Trophoblast cell (in vitro differentiated cells and primary cell): Measurements from ENCODE around the gene HS3ST4.

Source experiments
- DNase-seq, 2 donors: peaks; one replicate each; pipeline ENCODE4 v3.0.0-alpha.2; 2016
- H2AFZ ChIP-seq: 2 replicates; pipeline ENCODE4 v1.6.1; 2013; ENCODE audit warnings: low read length, moderate library complexity, mild to moderate bottlenecking; ENCODE audit not compliant: insufficient read depth, poor library complexity
- H2AK5ac ChIP-seq: 2 replicates; pipeline ENCODE4 v1.6.1; 2013; ENCODE audit warnings: mild to moderate bottlenecking, low read length
- H2BK120ac ChIP-seq: 2 replicates; pipeline ENCODE4 v1.6.1; 2013; ENCODE audit warnings: low read length, mild to moderate bottlenecking, moderate library complexity; ENCODE audit not compliant: insufficient read depth, poor library complexity
- H2BK12ac ChIP-seq: 2 replicates; pipeline ENCODE4 v1.6.1; 2013; ENCODE audit warnings: mild to moderate bottlenecking, low read length, moderate library complexity
- H2BK5ac ChIP-seq: 2 replicates; pipeline ENCODE4 v1.6.1; 2013; ENCODE audit warnings: low read length, low read depth, moderate library complexity, mild to moderate bottlenecking; ENCODE audit not compliant: poor library complexity
- H3K14ac ChIP-seq: 2 replicates; pipeline ENCODE4 v1.6.1; 2013; ENCODE audit warnings: mild to moderate bottlenecking, low read length
- H3K18ac ChIP-seq: 2 replicates; pipeline ENCODE4 v1.6.1; 2013; ENCODE audit warnings: mild to moderate bottlenecking, low read length
- H3K23ac ChIP-seq: 2 replicates; pipeline ENCODE4 v1.6.1; 2013; ENCODE audit warnings: low read length
- H3K27ac ChIP-seq: 2 replicates; pipeline ENCODE4 v1.5.1; 2013; ENCODE audit warnings: low read depth, mild to moderate bottlenecking, inconsistent platforms, low read length, moderate library complexity
- H3K27me3 ChIP-seq: 2 replicates; pipeline ENCODE4 v1.6.1; 2013; ENCODE audit warnings: inconsistent platforms, mild to moderate bottlenecking, low read length, moderate library complexity; ENCODE audit not compliant: insufficient read depth
- H3K36me3 ChIP-seq, 2 experiments: 1 replicate in 1 of 2; 2 replicates in 1 of 2; pipeline ENCODE4 v1.6.1; 2013; ENCODE audit warnings: low read length in 2 of 2, mild to moderate bottlenecking in 2 of 2, moderate library complexity in 1 of 2; ENCODE audit not compliant: insufficient read depth in 2 of 2, control insufficient read depth in 1 of 2
- H3K4ac ChIP-seq: 2 replicates; pipeline ENCODE4 v1.6.1; 2013; ENCODE audit warnings: low read depth, mild to moderate bottlenecking, low read length, moderate library complexity
- H3K4me1 ChIP-seq, 2 experiments: 1 replicate in 1 of 2; 2 replicates in 1 of 2; pipeline ENCODE4 v1.6.1; 2013; ENCODE audit warnings: low read length in 2 of 2, mild to moderate bottlenecking in 2 of 2, moderate library complexity in 1 of 2; ENCODE audit not compliant: insufficient read depth in 2 of 2, control insufficient read depth in 1 of 2
- H3K4me2 ChIP-seq: 2 replicates; pipeline ENCODE4 v1.6.1; 2013; ENCODE audit warnings: inconsistent platforms, mild to moderate bottlenecking, low read length, moderate library complexity
- H3K4me3 ChIP-seq: 2 replicates; pipeline ENCODE4 v1.5.1; 2013; ENCODE audit warnings: mild to moderate bottlenecking, low read depth, low read length, inconsistent platforms
- H3K79me1 ChIP-seq: one replicate; pipeline ENCODE4 v1.6.1; 2013; ENCODE audit warnings: low read length
- H3K79me2 ChIP-seq: 2 replicates; pipeline ENCODE4 v1.6.1; 2013; ENCODE audit warnings: low read length, mild to moderate bottlenecking; ENCODE audit not compliant: control insufficient read depth, insufficient read depth, poor library complexity
- H3K9ac ChIP-seq: 2 replicates; pipeline ENCODE4 v1.6.1; 2013; ENCODE audit warnings: mild to moderate bottlenecking, low read length
- H3K9me3 ChIP-seq: 2 replicates; pipeline ENCODE4 v1.6.1; 2013; ENCODE audit warnings: low read depth, mild to moderate bottlenecking, control low read depth, inconsistent platforms, low read length; ENCODE audit not compliant: insufficient read depth
- H4K12ac ChIP-seq: 2 replicates; pipeline ENCODE4 v1.6.1; 2013; ENCODE audit warnings: low read depth, mild to moderate bottlenecking, low read length, moderate library complexity
- H4K8ac ChIP-seq: 2 replicates; pipeline ENCODE4 v1.6.1; 2013; ENCODE audit warnings: low read depth, mild to moderate bottlenecking, low read length, moderate library complexity
- H4K91ac ChIP-seq: one replicate; pipeline ENCODE4 v1.6.1; 2013; ENCODE audit warnings: low read depth, mild to moderate bottlenecking, low read length, moderate library complexity
- WGBS: extraction: QIAGEN DNeasy Blood & Tissue Kit; methylation state at CpG from one replicate; pipeline ENCODE4 v1.1.7; 2013; ENCODE audit warnings: missing lambda C conversion rate; ENCODE audit not compliant: insufficient read length, insufficient coverage; ENCODE audit errors: extremely low coverage; 5-methylcytosine and 5-hydroxymethylcytosine counted together

Gene HS3ST4

DNA sequence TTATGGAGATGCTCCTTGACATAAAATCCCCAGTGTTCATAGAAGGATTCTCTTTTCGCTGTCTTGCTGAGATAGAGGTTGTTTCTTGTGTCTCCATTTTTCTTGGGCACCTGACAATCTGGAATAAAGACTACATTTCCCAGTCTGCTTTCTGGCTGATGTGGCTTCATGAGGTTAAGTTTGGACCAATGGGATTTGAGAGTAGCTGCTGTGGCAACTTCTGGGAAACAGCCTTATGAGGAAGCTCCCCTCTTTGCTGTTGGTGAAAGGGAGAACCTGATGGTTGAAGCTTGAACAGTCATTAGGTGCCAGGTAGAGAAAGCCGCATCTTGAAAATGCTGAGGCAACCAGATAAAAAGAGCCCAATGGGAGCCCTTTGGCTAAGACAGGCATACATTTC is 24.4 kb downstream of the HS3ST4 start:
- Histone ChIP-seq H4K91ac (no peak overlapping the region), H3K4ac (no peak overlapping the region), H4K12ac (no peak overlapping the region), H3K79me1 (no peaks in the 10 kb centered on the region), H3K79me2 (no peaks in the 10 kb centered on the region), H3K4me2 (no peak overlapping the region), H4K8ac (no peak overlapping the region), H3K9me3 (no peaks in the 10 kb centered on the region), H2BK5ac (no peak overlapping the region), H3K4me3 (no peak overlapping the region), H3K36me3 (no peaks in the 10 kb centered on the region), H2AFZ (no peak overlapping the region), H3K27me3 (no peaks in the 10 kb centered on the region), H3K18ac (no peak overlapping the region), H3K4me1 (peaks cover 0 to 3% of the 10 kb centered on the region in 2 experiments), H2BK120ac (no peak overlapping the region), H3K27ac (no peak overlapping the region), H3K14ac (no peak overlapping the region), H2BK12ac (no peak overlapping the region), H2AK5ac (no peak overlapping the region), H3K9ac (no peak overlapping the region), H3K23ac (no peak overlapping the region)
- DNase-seq = no peak
- no CpG with 5 or more reads among the region's 2 CpGs for whole genome bisulfite sequencing

DNA sequence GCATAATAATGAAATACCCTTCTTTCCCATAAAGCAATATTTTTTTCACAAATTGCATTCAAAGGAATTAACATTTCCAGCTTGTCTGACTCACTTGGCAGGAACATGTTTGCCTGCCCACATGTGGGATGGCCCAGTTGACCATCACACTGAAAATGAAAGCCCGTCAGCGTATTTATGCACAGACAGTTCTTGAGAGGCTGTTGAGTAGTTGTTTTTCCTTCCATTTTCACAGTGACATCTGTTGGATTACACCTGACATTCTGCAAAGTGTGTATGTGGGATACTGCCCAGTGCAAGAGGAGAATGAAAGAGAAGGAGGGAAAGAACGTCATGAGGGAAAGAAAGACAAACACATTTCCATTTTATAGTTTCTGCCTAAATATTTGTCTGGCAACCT is 29.7 kb downstream of the HS3ST4 start:
- Histone ChIP-seq H3K36me3 (no peaks in the 10 kb centered on the region), H2BK120ac (no peak overlapping the region), H3K9ac (no peak overlapping the region), H4K12ac (no peak overlapping the region), H3K27me3 (no peaks in the 10 kb centered on the region), H4K91ac (no peak overlapping the region), H2BK12ac (no peak overlapping the region), H3K18ac (no peak overlapping the region), H3K27ac (no peak overlapping the region), H3K14ac (no peak overlapping the region), H3K79me2 (no peaks in the 10 kb centered on the region), H3K79me1 (no peaks in the 10 kb centered on the region), H3K9me3 (no peaks in the 10 kb centered on the region), H3K4me2 (no peak overlapping the region), H3K4me3 (no peak overlapping the region), H2BK5ac (no peak overlapping the region), H4K8ac (no peak overlapping the region), H2AK5ac (no peak overlapping the region), H3K4me1 (no peaks in the 10 kb centered on the region), H2AFZ (no peak overlapping the region), H3K23ac (no peak overlapping the region), H3K4ac (no peak overlapping the region)
- no peak for DNase-seq
- WGBS = no CpG with 5 or more reads among the region's 3 CpGs

DNA sequence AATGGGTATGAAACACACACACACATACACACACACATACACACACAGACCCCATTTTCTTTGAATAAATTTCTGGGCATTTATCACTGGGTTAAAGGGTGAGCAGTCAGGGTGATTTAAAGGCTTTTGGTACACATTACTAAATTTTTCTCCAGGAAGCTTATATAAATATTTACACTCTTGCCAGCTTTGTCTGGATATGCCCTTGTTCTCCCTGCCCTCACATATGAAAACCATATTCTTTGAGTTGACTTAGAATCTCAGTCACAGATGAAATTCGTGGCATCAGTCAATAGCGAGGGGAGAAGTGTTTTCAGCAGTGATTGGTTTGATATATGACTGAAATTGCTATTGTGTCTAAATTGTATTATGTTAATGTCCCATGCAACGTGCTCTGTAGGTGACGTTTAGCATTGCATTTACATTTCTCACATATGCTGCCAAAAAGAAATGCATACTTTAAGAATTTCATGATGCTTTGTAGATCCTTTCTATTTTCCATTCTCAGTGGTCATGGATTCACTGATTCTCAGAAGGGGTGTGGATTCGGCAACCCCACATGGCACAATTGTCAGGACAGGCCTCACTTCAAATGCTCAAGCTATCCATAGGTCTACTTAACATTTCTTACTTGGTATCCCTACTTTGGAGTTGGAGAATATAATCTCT is 34.8 kb downstream of the HS3ST4 start:
- Histone ChIP-seq H3K4me3 (no peak overlapping the region), H3K9ac (no peak overlapping the region), H4K91ac (no peak overlapping the region), H3K4me2 (no peak overlapping the region), H3K4me1 (no peaks in the 10 kb centered on the region), H2BK120ac (no peak overlapping the region), H2AK5ac (no peak overlapping the region), H3K36me3 (no peaks in the 10 kb centered on the region), H3K18ac (no peak overlapping the region), H3K27me3 (no peaks in the 10 kb centered on the region), H3K79me2 (no peaks in the 10 kb centered on the region), H3K79me1 (no peaks in the 10 kb centered on the region), H4K8ac (no peak overlapping the region), H3K4ac (no peak overlapping the region), H3K9me3 (no peaks in the 10 kb centered on the region), H2BK12ac (no peak overlapping the region), H4K12ac (no peak overlapping the region), H2BK5ac (no peak overlapping the region), H2AFZ (no peak overlapping the region), H3K27ac (no peak overlapping the region), H3K14ac (no peak overlapping the region), H3K23ac (no peak overlapping the region)
- no CpG with 5 or more reads among the region's 5 CpGs for WGBS
- DNase-seq = no peak

DNA sequence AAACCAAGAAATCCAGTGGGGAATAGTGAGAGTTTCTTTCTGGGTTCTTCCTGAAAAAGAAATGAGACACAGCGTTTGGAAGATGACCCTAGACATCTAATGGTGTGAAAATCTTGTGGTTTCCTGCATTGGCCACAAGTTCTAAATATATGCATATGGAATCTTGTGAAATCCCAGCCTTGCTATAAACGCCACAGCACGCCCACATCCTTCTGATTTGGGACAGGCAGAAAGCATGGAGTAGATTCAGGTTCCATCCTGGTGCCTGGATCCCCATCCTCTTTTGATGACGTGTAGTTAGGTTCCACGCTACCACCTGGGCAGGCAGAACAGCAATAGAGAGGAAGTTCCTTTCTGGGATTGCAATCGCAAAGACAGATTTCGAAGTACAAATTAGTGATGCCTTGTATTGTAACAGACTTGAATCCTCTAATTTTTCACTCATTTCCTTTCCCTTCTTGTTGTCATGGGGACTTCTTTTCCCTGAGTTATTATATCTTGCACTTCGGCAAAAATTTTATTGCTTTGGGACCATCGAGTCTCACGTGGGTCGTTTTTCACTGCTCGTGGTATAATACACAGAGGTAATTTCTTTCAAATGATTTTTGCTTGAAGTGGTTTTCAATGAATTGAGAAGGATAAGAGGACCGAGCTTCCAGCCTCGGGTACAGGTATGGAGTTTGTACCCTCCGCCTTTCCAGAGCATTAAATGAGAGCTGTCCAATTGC is 37.6 kb downstream of the HS3ST4 start:
- H3K79me1 ChIP-seq = no peaks in the 10 kb centered on the region
- H2AFZ ChIP-seq = no peak overlapping the region
- no peak overlapping the region for H3K23ac ChIP-seq
- no peaks in the 10 kb centered on the region for H3K4me1 ChIP-seq
- no peak overlapping the region for H4K91ac ChIP-seq
- H3K9ac ChIP-seq = no peak overlapping the region
- no peaks in the 10 kb centered on the region for H3K36me3 ChIP-seq
- no peak overlapping the region for H3K14ac ChIP-seq
- H3K4me3 ChIP-seq = no peak overlapping the region
- no peak overlapping the region for H3K27ac ChIP-seq
- WGBS = no CpG with 5 or more reads among the region's 15 CpGs
- H3K27me3 ChIP-seq = no peaks in the 10 kb centered on the region
- H4K8ac ChIP-seq = no peak overlapping the region
- no peak for DNase-seq
- H3K4me2 ChIP-seq = no peak overlapping the region
- no peak overlapping the region for H2BK12ac ChIP-seq
- H2AK5ac ChIP-seq = no peak overlapping the region
- no peaks in the 10 kb centered on the region for H3K9me3 ChIP-seq
- no peak overlapping the region for H3K4ac ChIP-seq
- H3K79me2 ChIP-seq = no peaks in the 10 kb centered on the region
- H3K18ac ChIP-seq = no peak overlapping the region
- no peak overlapping the region for H4K12ac ChIP-seq
- H2BK5ac ChIP-seq = no peak overlapping the region
- no peak overlapping the region for H2BK120ac ChIP-seq
